ENCODE measurements around the gene LRMDA. TPM values are rescaled to one million over a fixed set of nuclear protein-coding genes. Genes with fewer than 3 reads are reported as not detected.

The LRMDA gene
- total RNA-seq, 1 donor from 2014 or later = 4.5 TPM

DNA sequence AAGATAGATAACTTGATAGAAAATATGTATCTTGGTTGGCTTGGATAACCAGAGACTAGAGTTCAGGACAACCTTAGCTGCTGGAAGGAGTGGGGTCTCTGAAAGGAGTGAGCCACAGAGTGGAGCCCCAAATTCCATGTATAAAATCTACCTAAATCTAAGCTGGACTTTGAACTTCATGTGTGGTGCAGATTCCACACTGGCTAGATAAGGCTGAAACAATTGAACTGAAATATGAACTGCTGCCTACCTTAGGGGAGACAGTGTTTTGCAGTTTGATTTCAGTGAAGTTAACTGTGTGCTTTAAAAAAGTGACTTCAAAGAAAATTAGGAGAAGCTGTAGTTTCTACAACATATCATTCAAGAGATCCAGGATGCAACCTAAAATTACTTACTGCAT, 123.9 kb downstream of the LRMDA start:
- no peak for DNase-seq (ENCODE audit: low spot score in 2 of 2)

DNA sequence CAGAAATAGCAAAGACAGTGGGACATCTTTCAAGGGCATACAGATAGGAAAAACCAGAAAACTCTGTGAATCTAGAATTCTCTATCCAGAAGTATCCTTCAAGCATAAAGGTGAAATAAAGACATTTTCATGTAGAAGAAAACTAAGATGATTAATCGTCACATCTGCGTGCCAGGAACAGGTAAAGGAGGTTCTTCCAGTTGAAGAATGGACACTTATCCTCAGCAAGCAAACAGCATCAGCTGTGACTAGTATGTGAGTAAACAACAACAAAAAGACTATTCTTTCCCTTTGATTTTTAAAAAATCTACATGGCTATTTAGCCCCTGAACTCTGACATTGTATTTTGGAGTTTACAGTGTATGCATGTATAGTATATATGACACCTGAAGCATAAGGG, 124.9 kb downstream of the LRMDA start:
- DNase-seq (ENCODE audit: low spot score in 2 of 2) = no peak
- no peak for FAIRE-seq

More for the DNA sequence above, 123.9 kb downstream of the LRMDA start:
- FAIRE-seq = no peak

- DNase-seq (ENCODE audit: low spot score in 2 of 2) (no peak), FAIRE-seq (no peak)
Measured at GRCh38 chr10:75565286-75566251, 134.1 kb downstream of the LRMDA start.

- DNase-seq (ENCODE audit: low spot score in 2 of 2) = no peak
- FAIRE-seq = no peak
Measured at GRCh38 chr10:75568450-75569130, 137.2 kb downstream of the LRMDA start.

DNA sequence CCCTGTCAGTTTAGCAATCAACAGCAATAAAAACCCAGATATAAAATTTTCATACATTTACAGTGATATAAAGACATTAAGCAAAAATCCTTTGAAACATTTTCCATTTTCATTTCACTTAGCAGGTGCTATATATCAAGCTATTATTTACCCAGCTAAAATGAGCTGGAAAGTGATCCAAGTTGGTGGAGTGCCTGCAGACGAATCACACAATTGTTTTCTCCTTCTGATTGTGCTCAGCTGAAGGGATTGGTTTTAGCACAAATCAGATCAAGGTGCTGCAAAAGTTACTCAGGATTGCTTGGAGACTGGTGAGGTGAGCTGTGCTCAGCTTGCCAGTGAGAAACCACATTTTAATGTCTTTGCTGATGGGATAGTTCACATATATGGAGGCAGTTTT, 138.1 kb downstream of the LRMDA start:
- DNase-seq (ENCODE audit: low spot score in 2 of 2) (no peak), FAIRE-seq (no peak)

- no peak for FAIRE-seq
- no peak for DNase-seq (ENCODE audit: low spot score in 2 of 2)
Measured at GRCh38 chr10:75572478-75572877, 141.1 kb downstream of the LRMDA start.

DNA sequence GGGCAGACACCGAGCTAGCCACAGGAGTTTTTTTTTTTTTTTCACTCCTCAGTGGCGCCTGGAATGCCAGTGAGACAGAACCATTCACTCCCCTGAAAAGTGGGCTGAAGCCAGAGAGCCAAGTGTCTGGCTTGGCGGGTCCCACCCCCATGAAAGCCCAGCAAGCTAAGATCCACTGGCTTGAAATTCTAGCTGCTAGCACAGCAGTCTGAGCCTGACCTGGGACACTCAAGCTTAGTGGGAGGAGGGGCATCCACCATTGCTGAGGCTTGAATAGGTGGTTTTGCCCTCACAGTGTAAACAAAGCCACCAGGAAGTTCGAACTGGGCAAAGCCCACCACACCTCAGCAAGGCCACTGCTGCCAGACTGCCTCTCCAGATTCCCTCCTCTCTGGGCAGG, 144.5 kb downstream of the LRMDA start:
- no peak for FAIRE-seq
- no peak for DNase-seq (ENCODE audit: low spot score in 2 of 2)

DNA sequence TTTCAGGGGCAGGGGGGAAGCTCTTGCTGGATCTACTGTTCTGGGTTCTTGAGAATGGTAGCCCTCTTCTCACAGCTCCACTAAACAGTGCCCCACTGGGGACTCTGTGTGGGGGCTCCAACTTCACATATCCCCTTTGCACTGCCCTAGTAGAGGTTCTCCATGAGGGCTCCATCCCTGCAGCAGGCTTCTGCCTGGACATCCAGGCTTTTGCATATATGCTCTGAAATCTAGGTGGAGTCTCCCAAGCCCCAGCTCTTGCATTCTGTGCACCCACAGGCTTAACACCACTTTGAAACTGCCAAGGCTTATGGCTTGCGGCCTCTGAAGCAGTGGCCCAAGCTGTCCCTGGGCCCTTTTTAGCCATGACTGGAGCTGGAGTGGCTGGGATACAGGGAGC, 150.7 kb downstream of the LRMDA start:
- DNase-seq (ENCODE audit: low spot score in 2 of 2) (no peak), FAIRE-seq (no peak)

- DNase-seq (ENCODE audit: low spot score in 2 of 2) (no peak), FAIRE-seq (no peak)
Measured at GRCh38 chr10:75585294-75585693, 153.9 kb downstream of the LRMDA start.

DNA sequence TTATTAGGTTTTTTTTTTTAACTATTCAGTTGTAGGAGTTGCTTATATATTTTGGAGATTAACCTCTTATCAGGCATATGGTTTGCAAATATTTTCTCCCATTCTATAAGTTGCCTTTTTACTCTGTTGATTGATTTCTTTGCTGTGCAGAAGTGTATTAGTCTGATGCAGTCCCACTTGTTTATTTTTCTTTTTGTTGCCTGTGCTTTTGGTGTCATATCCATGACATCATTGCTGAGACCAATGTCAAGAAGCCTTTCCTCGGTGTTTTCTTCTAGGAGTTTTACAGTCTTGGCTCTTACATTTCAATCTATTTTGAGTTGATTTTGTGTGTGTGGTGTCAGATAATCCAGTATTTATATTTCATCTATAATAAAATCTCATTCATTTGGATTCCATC, 155.4 kb downstream of the LRMDA start:
- no peak for FAIRE-seq

DNA sequence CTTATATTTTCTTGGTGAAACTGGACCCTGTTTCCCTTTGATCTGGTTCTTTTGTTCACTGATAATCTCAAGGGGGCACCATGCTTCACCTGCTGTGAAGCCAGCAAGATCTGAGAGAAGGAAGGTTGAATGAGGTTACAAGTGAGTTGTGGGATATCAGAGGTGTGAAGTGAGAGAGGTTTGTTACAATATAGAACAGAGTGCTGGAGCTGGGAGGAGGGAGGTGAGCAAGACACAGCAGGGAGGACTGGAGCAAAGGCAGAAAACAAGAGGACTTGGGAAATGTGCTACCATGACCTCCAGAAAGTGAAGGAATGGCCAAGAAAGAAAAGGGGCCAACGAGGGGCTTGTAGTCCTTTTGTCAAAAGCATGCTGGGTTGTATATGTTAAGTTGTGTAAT, 156.6 kb downstream of the LRMDA start:
- no peak for FAIRE-seq
- no peak for DNase-seq (ENCODE audit: low spot score in 2 of 2)

More for the DNA sequence above, 155.4 kb downstream of the LRMDA start:
- no peak for DNase-seq (ENCODE audit: low spot score in 2 of 2)

DNA sequence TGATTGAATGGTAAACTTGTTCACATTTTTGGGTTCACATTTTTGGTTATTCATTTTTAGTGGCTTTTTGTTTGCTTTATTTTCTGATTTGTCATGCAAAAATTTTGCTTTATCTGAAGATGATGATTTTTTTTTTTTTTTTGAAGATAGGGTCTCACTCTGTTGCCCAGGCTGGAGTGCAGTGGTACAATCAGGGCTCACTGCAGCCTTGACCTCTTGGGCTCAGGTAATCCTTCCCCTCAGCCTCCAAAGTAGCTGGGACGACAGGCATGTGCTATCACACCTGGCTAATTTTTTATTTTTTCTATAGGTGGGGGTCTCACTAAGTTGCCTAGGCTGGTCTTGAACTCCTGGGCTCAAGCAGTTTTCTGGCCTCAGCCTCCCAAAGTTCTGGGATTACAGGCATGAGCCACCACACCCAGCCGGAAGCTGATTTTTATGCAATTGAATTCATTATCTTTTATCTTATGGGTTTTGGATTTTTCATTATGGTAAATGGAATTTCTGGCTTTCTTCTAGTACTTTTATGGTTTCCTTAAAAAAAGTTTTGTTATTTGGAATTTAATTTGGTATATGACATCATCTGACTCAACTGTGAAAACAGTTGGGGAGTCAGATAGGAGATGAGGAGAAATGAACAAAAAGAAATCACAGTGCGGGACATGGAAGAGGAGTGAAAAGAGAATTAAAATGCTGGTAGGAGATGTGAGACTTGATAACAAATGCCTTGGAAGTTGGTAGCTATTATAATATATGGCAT, 158.7 kb downstream of the LRMDA start:
- no peak for FAIRE-seq
- DNase-seq (ENCODE audit: low spot score in 2 of 2) = no peak

- DNase-seq (ENCODE audit: low spot score in 2 of 2) = no peak
- FAIRE-seq = no peak
Measured at GRCh38 chr10:75592151-75592787, 160.8 kb downstream of the LRMDA start.

- FAIRE-seq = no peak
Measured at GRCh38 chr10:75592791-75593643, 161.6 kb downstream of the LRMDA start.

DNA sequence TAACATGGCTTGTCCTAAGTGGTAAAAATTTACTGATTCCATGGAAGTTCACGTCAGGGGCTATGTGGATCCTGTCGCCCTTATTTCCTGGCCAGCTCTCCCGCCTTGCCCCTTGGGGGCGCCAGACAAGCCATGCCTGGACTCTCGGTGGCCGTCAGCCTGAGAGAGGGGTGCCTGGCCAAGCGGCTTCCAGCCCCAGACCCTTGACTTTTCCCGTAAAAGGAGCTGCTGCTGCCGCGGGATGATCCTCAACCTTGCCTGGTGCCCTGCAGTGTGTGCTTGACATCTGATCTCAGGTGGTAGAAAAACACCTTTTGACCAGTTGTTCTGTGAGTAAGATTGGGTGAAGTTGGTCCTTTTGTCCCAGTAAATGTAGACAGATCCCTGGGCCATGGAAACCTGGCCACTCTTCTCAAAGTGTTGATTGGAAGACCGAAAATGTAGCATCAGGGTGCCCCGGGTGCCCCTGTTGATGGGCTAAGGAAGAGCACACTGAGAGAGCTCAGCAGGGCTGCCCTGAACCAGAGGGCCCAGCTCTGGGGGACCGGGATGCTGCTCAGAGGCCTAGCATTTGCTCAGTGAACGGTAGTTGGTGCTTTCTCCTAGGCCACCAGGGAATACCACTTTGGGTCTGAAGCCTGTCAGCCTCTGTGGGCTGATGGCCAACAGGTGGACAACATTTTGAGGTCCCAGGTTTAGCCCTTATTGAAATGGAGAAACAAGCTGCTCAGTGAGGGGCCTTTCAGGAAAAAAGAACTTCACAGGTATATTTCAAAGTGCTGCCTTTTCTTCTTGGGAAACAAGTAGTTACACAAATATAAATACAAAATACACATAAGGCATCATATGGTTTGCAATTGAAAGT, 162.5 kb downstream of the LRMDA start:
- DNase-seq (ENCODE audit: low spot score in 2 of 2) = no peak

More at GRCh38 chr10:75592791-75593643, 161.6 kb downstream of the LRMDA start:
- DNase-seq (ENCODE audit: low spot score in 2 of 2) = no peak

GRCh38 chr10:75596930-75597620, 165.7 kb downstream of the LRMDA start:
- DNase-seq (ENCODE audit: low spot score in 2 of 2) (no peak), FAIRE-seq (no peak)

More for the DNA sequence above, 162.5 kb downstream of the LRMDA start:
- no peak for FAIRE-seq

- FAIRE-seq (no peak), DNase-seq (ENCODE audit: low spot score in 2 of 2) (no peak)
Measured at GRCh38 chr10:75597773-75598440, 166.5 kb downstream of the LRMDA start.
